Tibial artery (tissue), 4 donors: ENCODE measurements around the gene KCNIP3.

Experiments
- DNase-seq, 2 donors: peaks; one replicate each; pipeline ENCODE4 v3.0.0-alpha.2; 2019
- H3K27ac ChIP-seq, 2 donors: fragments of 200-600 bp; sonication (generic) in 1 of 2; 1 replicate in 1 of 2; 2 replicates in 1 of 2; pipeline ENCODE4 v1.5.1; 2018 to 2019; ENCODE audit warnings: mild to moderate bottlenecking in 1 of 2
- H3K27me3 ChIP-seq, 2 donors: fragments of 200-600 bp; sonication (generic) in 1 of 2; one replicate each; pipeline versions ENCODE4 v1.5.1 to v1.6.0; 2016 to 2019
- H3K36me3 ChIP-seq, 3 donors: fragments of 200-600 bp; sonication (generic) in 2 of 3; one replicate each; pipeline ENCODE4 v1.5.1; 2016 to 2019; ENCODE audit warnings: mild to moderate bottlenecking in 2 of 3
- H3K4me1 ChIP-seq, 4 donors: fragments of 200-600 bp; sonication (generic) in 2 of 4; 1 replicate in 3 of 4; 2 replicates in 1 of 4; pipeline ENCODE4 v1.5.1; 2016 to 2019
- H3K4me3 ChIP-seq, 2 donors: fragments of 200-600 bp; sonication (generic) in 1 of 2; 1 replicate in 1 of 2; 2 replicates in 1 of 2; pipeline ENCODE4 v1.5.1; 2018 to 2019; ENCODE audit warnings: mild to moderate bottlenecking in 2 of 2
- H3K9me3 ChIP-seq, 3 donors: fragments of 200-600 bp; sonication (generic) in 1 of 3; one replicate each; pipeline ENCODE4 v1.5.1; 2016 to 2019
- CTCF ChIP-seq, 2 experiments: fragments of 200-600 bp in 1 of 2; fragments of 450-650 bp in 1 of 2; IDR thresholded peaks; one replicate each; pipeline ENCODE4 v1.5.1; 2017 to 2019; ENCODE audit warnings: antibody characterized with exemption in 2 of 2, mild to moderate bottlenecking in 1 of 2, moderate library complexity in 1 of 2
- intact Hi-C: fragments of 100-400 bp; cut with DNase I; formaldehyde crosslinking; loops from one replicate; pipeline ENCODE4 v1.15.0; 2023; ENCODE audit warnings: low total_unique reads

The KCNIP3 gene

GRCh38 chr2:95357717-95358280 is 60.7 kb downstream of the KCNIP3 start:
- H3K27me3 ChIP-seq: no peaks in the 10 kb centered on the region
- intact Hi-C loops: no loop called here
- no peaks in the 10 kb centered on the region for H3K36me3 ChIP-seq
- peaks cover 0 to 5% (median 0%) of the 10 kb centered on the region in 3 donors for H3K9me3 ChIP-seq
- H3K4me3 ChIP-seq: no peak overlapping the region
- TF ChIP-seq CTCF (IDR thresholded peaks at IDR 0.05): no peak
- H3K4me1 ChIP-seq: no peaks in the 10 kb centered on the region
- H3K27ac ChIP-seq: no peak overlapping the region
- peak in 1 of 2 donors; percentile 33 for DNase-seq

- intact Hi-C loops: no loop called here
- H3K4me3 ChIP-seq: no peak overlapping the region
- peak in 1 of 2 donors; percentile 17 for DNase-seq
- H3K4me1 ChIP-seq: no peaks in the 10 kb centered on the region
- no peaks in the 10 kb centered on the region for H3K36me3 ChIP-seq
- H3K27me3 ChIP-seq: no peaks in the 10 kb centered on the region
- peaks cover 0 to 5% (median 0%) of the 10 kb centered on the region in 3 donors for H3K9me3 ChIP-seq
- H3K27ac ChIP-seq: no peak overlapping the region
- TF ChIP-seq CTCF (IDR thresholded peaks at IDR 0.05): no peak
Observed at GRCh38 chr2:95359031-95359430, 61.9 kb downstream of the KCNIP3 start.

- H3K4me3 ChIP-seq: no peak overlapping the region
- intact Hi-C loops: no loop called here
- H3K9me3 ChIP-seq: peaks cover 0 to 5% (median 0%) of the 10 kb centered on the region in 3 donors
- no peaks in the 10 kb centered on the region for H3K4me1 ChIP-seq
- TF ChIP-seq CTCF (IDR thresholded peaks at IDR 0.05): no peak
- no peaks in the 10 kb centered on the region for H3K36me3 ChIP-seq
- no peak overlapping the region for H3K27ac ChIP-seq
- H3K27me3 ChIP-seq: no peaks in the 10 kb centered on the region
- DNase-seq: peak; percentile 16 to 42
Observed at GRCh38 chr2:95359501-95359930, 62.4 kb downstream of the KCNIP3 start.

- peak; percentile 12 to 23 for DNase-seq
- H3K4me1 ChIP-seq: no peaks in the 10 kb centered on the region
- no peak for TF ChIP-seq CTCF (IDR thresholded peaks at IDR 0.05)
- intact Hi-C loops: no loop called here
- H3K27ac ChIP-seq: no peak overlapping the region
- H3K9me3 ChIP-seq: peaks cover 0 to 5% (median 0%) of the 10 kb centered on the region in 3 donors
- H3K4me3 ChIP-seq: no peak overlapping the region
- no peaks in the 10 kb centered on the region for H3K36me3 ChIP-seq
- H3K27me3 ChIP-seq: no peaks in the 10 kb centered on the region
Observed at GRCh38 chr2:95361216-95361980, 64.3 kb downstream of the KCNIP3 start.

- intact Hi-C loops: no loop called here
- Histone ChIP-seq H3K4me3 (no peak overlapping the region), H3K9me3 (no peaks in the 10 kb centered on the region), H3K4me1 (no peaks in the 10 kb centered on the region), H3K27ac (no peak overlapping the region), H3K36me3 (no peaks in the 10 kb centered on the region), H3K27me3 (no peaks in the 10 kb centered on the region)
- no peak for DNase-seq
- no peak for TF ChIP-seq CTCF (IDR thresholded peaks at IDR 0.05)
Observed at GRCh38 chr2:95362486-95362885, 65.3 kb downstream of the KCNIP3 start.
